Measurements from ENCODE around the gene C2CD2.

The C2CD2 gene

DNA sequence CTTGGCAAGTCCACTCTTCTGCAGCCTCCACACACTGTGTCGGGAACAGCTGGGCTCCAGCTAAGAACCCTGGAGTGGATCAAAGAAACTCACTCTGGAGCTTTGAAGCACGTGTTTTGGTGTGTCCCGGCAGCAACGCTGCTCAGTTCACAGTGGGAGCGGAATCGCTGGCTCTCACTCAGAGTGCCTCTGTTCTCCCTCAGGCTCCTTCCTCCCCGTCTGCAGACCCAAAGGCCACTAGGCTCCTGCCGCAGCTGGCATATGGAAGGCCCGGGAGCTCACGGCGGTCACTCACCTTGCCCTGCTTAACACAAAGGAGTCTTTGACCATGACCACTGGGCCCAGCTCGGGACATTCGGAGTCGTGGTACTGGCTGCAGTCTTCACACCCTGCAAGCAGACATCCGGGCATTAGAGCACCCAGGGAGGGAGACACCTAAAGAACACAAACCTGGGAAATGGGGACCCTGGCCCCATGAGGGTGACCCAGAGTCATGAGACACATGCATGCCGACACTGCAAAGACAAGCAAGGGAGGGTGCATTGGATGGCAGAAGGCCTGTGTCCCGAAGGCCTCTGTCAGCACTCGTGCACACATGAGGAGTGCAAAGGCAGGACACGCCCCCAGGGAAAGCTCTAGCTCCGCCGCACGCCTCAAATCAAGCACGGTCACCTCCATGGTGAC, 94.4 kb downstream of the C2CD2 start:
- DNase-seq = no peak

- no peak for DNase-seq
These were observed 95.1 kb downstream of the C2CD2 start for GRCh38 chr21:41858466-41859296.

GRCh38 chr21:41857771-41858300, 96.0 kb downstream of the C2CD2 start:
- no peak for DNase-seq

- no peak for DNase-seq
These were observed 97.2 kb downstream of the C2CD2 start for GRCh38 chr21:41856572-41856971.

DNA sequence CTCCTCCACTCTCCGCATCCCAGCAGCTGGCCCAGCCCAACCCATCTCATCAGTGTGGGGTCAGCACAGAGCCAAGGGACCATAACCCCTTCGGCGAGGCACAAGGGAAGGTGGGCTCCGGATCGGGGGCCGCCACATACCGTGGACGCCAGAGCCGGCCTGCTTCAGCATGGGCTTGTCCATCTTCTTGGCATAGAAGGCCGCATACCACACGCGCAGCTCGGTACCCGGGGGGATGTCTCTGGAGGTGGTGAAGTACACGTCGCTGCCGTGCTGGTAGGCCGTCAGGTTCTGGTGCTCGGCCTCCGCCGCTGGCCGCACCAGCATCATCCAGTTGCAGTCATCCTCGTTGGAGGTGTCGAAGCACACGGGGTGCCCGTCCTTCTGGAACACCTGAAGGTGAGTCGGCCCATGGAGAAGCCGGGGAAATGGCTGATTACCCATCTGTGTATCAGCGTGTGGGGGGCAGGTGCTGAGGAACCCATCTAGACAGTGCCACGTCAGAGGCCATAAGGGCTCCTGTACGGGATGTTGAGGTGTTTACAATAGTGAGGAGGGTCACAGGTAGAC, 99.3 kb downstream of the C2CD2 start:
- no peak for DNase-seq

DNA sequence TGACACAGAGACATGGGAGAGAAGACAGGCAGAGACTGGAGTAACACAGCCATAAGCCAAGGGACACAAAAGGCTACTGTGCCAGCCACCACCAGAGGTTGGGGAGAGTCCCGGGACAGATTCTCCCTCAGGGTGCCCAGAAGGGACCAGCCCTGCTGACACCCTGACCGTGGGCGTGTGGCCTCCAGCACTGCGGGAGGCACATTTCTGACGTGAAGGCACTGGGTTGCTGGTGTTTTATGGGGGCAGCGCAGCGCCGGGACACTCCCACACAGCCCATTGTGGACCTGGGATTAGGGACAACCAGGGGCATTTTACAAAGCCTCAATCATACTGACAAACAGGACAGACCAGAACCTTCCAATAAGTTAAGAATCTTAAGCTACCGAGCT, 100.9 kb downstream of the C2CD2 start:
- DNase-seq = no peak

- no peak for DNase-seq
These were observed 101.5 kb downstream of the C2CD2 start for GRCh38 chr21:41852151-41852928.

- DNase-seq = no peak
These were observed 102.6 kb downstream of the C2CD2 start for GRCh38 chr21:41851090-41851790.

GRCh38 chr21:41850085-41850484, 103.7 kb downstream of the C2CD2 start:
- DNase-seq = no peak

- no peak for DNase-seq
These were observed 104.7 kb downstream of the C2CD2 start for GRCh38 chr21:41848958-41849580.

GRCh38 chr21:41848533-41848932, 105.3 kb downstream of the C2CD2 start:
- no peak for DNase-seq

- DNase-seq = no peak
These were observed 106.6 kb downstream of the C2CD2 start for GRCh38 chr21:41847066-41847804.

GRCh38 chr21:41846536-41846935, 107.3 kb downstream of the C2CD2 start:
- DNase-seq = no peak

- no peak for DNase-seq
These were observed 107.8 kb downstream of the C2CD2 start for GRCh38 chr21:41846033-41846317.

DNA sequence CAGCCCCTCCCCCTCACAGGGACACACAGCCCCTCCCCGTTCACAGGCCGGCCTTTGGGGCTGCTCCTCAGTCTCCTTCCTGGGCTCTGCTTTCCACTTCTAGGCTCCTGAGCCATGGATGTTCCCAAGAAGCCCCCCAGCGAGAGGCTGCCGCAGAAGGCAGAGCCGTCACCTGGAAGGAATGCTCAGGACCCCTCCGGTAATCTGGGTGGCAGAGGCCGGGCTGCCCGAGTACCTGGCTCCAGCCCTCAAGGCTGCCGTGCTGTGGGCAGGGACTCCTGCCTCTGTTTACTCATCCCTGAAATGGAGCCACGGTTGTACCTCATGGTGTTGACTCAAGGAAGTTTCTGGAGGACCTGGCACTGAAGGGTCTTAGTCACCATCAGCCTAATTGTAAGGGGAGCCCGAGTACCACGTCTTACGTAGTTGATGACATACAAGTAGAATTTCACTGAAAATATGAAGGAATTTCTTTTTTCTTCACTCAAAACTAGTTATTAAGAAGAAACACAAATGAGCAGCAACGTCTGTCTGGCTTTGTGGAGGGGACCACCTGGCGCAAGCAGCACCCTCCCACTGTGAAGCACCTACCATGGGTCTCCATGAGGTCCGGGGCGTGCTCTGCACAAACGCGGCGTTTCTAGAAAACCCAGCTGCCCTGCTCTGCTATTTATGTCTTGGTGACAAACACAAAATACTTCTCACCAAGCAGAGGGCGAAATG, 108.3 kb downstream of the C2CD2 start:
- no peak for DNase-seq

DNA sequence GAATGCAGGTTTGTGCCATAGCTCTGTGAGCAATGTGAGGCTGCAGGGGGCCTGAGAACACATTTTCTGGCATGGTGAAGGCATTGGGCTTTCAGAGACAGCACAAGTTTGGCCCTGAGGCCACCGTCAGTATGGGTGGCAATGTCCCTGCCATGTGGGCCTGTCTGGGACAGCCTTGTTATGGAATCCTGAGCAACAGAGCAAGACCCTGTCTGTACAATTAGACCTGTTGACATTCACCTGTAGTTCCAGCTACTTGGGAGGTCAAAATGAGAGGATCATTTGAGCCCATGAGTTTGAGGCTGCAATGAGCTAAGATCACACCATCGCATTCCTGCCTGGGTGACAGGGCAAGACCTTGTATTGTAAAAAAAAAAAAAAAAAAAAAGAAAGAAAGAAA, 110.2 kb downstream of the C2CD2 start:
- DNase-seq = no peak

- DNase-seq = no peak
These were observed 112.9 kb downstream of the C2CD2 start for GRCh38 chr21:41840880-41841279.

- DNase-seq = no peak
These were observed 114.3 kb downstream of the C2CD2 start for GRCh38 chr21:41839387-41840000.

DNA sequence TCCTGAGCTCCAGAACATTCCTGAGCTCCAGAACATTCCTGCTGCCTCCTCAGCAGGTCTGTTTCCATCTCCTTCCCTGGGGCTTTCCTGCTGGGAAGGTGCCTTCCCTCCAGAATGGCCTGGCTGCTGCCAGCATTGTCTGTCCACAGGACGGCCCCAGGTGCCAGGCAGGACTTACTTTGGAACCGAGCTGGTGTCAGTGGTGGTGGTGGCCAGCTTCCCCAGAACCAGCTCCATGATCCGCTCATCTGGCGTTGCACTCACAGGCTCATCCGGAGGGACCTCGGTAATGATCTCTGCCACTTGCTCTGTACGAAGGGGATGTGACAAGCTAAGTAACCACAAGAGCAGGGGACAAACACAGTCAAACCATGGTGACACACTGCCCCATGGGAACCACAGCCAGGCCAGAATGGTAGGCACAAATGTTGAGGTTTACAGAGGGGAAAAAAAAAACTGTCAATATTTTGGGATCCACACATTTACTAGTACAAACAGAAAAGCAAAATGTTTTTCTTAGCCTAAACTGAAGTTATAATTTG, 116.0 kb downstream of the C2CD2 start:
- no peak for DNase-seq

Measured in hematopoietic multipotent progenitor cell treated with erythropoietin and hydrocortisone succinate and interleukin-3 and kit ligand, for 8 days (in vitro differentiated cells).